ENCODE data around the gene SSPN.

DNA sequence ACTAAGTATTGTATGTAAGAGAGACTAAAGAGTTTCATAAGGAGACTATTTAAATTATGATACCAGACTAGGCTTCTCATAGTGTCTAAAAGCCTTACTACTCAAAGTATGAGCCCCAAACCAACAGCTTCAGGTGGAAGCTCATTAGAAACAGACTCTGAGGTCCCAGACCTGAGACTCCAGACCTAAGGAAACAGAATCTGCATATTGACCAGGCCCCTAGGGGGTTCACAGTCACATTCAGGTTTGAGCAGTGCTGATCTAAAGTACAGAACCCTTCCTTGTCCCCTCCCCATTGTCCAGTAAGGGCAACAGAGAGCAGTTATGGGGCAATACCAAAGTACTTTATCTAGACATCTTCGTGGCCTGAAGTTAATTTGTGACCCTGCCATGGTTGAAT, 87.7 kb downstream of the SSPN start:
- TF ChIP-seq, protein P1, sequence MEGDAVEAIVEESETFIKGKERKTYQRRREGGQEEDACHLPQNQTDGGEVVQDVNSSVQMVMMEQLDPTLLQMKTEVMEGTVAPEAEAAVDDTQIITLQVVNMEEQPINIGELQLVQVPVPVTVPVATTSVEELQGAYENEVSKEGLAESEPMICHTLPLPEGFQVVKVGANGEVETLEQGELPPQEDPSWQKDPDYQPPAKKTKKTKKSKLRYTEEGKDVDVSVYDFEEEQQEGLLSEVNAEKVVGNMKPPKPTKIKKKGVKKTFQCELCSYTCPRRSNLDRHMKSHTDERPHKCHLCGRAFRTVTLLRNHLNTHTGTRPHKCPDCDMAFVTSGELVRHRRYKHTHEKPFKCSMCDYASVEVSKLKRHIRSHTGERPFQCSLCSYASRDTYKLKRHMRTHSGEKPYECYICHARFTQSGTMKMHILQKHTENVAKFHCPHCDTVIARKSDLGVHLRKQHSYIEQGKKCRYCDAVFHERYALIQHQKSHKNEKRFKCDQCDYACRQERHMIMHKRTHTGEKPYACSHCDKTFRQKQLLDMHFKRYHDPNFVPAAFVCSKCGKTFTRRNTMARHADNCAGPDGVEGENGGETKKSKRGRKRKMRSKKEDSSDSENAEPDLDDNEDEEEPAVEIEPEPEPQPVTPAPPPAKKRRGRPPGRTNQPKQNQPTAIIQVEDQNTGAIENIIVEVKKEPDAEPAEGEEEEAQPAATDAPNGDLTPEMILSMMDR (IDR thresholded peaks at IDR 0.05): no peak
- no peak for TF ChIP-seq POLR2A (IDR thresholded peaks at IDR 0.05)
